Measurements from ENCODE around the gene POU3F1.
"Not testable (repeated sequence)": the region's sequence is repeated elsewhere in the genome, so short reads cannot be mapped to it uniquely, and the experiment has no call there.

Gene POU3F1

GRCh38 chr1:38034871-38035270 is 11.7 kb downstream of the POU3F1 start:
- no peak for DNase-seq (ENCODE audit: insufficient read length, low spot score)
- TF ChIP-seq POLR2A (IDR thresholded peaks at IDR 0.05; ENCODE audit: low read depth, low read length), result no peak
- no peak for FAIRE-seq

- not testable (repeated sequence) for DNase-seq (ENCODE audit: insufficient read length, low spot score); FAIRE-seq
These were observed 13.6 kb downstream of the POU3F1 start for GRCh38 chr1:38032992-38033391.

GRCh38 chr1:38031513-38031866 is 15.1 kb downstream of the POU3F1 start:
- TF ChIP-seq POLR2A (IDR thresholded peaks at IDR 0.05; ENCODE audit: low read depth, low read length), result no peak
- FAIRE-seq (no peak), DNase-seq (ENCODE audit: insufficient read length, low spot score) (no peak)

- no peak for FAIRE-seq
- no peak for TF ChIP-seq POLR2A (IDR thresholded peaks at IDR 0.05; ENCODE audit: low read depth, low read length)
These were observed 15.7 kb downstream of the POU3F1 start for GRCh38 chr1:38030596-38031512.

DNA sequence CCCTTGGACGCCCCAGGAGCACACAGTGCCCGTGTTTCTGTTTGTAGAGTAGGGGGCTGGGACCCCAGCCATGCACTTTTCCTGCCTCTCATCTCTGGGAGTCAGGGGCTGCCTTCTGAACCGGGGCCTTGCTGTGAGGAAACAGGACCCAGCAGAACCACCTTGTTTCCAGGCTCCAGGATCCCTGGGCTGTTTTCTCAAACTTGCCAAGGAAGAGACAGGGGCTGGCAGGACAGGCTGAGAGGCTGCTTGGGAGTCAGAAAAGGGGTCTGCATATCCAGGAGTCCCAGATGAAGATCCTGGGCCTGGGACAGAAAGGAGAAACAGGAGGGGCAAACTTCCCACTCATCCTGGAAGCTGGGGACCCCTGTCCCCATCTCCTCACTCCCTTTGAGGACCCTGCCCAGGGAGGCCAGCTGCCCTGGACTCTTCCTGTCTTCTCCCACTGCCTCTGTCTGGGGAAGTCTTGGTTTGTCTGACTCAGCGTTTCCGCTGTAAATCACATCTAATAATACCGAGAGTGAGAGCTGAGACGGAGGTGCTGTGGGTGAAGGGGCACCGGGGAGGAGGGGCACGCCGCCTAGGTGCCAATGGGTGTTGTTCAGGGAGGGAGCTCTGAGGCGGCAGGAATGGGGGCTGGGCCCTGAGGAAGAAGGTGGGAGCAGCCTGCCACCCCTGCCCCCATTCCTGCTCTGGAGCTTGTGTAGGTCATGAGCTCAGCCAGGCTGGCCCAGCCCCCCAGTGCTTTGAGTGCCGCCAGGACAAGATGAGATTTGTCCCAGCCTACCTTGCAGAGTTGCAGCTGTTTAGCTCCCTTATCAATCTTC is 16.7 kb downstream of the POU3F1 start:
- DNase-seq (ENCODE audit: insufficient read length, low spot score), result peak; percentile 87

More at GRCh38 chr1:38030596-38031512, 15.7 kb downstream of the POU3F1 start:
- no peak for DNase-seq (ENCODE audit: insufficient read length, low spot score)

GRCh38 chr1:38029081-38029681 is 17.4 kb downstream of the POU3F1 start:
- no peak for TF ChIP-seq POLR2A (IDR thresholded peaks at IDR 0.05; ENCODE audit: low read depth, low read length)
- FAIRE-seq, result no peak
- DNase-seq (ENCODE audit: insufficient read length, low spot score), result peak; percentile 52

More for the DNA sequence above, 16.7 kb downstream of the POU3F1 start:
- no peak for FAIRE-seq
- peak; percentile 34; the same call in 1 of the 2 replicates for TF ChIP-seq POLR2A (IDR thresholded peaks at IDR 0.05; ENCODE audit: low read depth, low read length)

DNA sequence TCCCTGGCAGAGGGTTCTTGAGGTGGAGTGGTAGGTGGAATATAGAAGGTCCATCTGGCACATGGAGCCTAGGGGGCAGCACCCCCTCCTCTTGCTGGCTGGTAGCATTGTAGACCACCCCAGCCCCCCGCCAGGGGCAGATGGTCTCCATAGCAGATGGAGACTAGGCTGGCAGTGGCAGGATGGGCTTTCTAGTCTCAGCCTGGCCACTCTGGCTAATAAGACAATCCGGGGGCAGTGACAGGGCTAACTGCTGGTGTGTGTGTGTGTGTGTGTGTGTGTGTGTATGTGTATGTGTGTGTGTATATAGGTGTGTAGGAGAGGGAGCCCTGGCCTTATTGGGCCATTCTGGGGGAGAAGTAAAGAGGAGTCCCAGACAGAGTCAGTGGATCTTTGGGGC is 17.9 kb downstream of the POU3F1 start:
- TF ChIP-seq POLR2A (IDR thresholded peaks at IDR 0.05; ENCODE audit: low read depth, low read length), result no peak
- DNase-seq (ENCODE audit: insufficient read length, low spot score) (no peak), FAIRE-seq (no peak)

DNA sequence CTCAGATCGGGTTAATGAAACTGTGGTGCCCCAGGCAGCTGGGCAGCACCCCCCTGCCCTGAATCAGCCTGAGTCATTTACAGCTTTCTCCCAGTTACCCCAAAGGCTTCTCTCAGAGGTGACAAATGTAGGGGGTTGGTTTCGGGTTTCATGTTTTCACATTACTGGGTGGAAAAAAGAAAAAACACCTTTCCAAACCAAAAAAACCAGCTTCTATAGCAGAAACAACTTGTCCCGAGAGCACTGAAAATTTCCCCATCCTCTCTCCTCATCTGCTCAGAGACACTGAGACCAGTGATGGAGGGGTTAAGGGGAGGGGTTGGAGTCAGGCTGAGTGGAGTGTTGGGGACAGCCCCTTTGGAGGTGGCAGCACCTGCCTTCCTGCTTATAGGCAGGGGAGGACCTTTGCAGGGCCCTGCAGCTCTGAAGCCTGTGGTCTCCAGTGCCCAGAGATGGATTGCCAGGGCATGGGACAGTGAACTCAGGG is 18.4 kb downstream of the POU3F1 start:
- FAIRE-seq, result no peak
- no peak for DNase-seq (ENCODE audit: insufficient read length, low spot score)

GRCh38 chr1:38027201-38028104 is 19.1 kb downstream of the POU3F1 start:
- no peak for TF ChIP-seq POLR2A (IDR thresholded peaks at IDR 0.05; ENCODE audit: low read depth, low read length)
- no peak for FAIRE-seq
- DNase-seq (ENCODE audit: insufficient read length, low spot score), result no peak

More for the DNA sequence above, 18.4 kb downstream of the POU3F1 start:
- no peak for TF ChIP-seq POLR2A (IDR thresholded peaks at IDR 0.05; ENCODE audit: low read depth, low read length)

DNA sequence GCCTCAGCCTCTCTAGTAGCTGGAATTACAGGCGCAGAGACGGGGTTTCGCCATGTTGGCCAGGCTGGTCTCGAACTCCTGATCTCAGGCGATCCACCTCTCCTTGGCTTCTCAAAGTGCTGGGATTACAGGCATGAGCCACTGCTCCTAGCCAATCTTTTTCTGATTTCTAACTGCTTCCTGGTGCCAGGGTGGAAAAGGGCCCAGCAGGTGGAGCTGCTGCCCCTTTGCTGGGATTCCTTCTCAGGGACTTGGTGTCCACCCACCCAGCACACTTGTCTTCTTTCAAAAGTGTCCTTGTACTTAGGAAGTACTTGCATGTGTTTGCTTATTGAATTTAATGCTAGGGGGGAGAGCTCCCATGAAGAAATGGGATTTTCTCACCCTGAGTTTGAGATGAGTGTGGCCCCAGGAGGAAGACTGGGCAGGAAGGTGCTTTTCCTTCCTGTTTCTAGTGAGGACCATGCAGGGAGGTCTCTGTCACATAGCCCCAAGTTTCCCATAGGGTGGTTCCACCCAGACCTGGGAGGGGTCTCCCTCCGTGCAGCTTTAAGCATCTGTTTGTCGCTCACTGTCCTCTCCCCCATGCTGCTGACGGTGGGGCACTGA is 19.9 kb downstream of the POU3F1 start:
- no peak for FAIRE-seq
- no peak for TF ChIP-seq POLR2A (IDR thresholded peaks at IDR 0.05; ENCODE audit: low read depth, low read length)
- peak; percentile 57 for DNase-seq (ENCODE audit: insufficient read length, low spot score)

DNA sequence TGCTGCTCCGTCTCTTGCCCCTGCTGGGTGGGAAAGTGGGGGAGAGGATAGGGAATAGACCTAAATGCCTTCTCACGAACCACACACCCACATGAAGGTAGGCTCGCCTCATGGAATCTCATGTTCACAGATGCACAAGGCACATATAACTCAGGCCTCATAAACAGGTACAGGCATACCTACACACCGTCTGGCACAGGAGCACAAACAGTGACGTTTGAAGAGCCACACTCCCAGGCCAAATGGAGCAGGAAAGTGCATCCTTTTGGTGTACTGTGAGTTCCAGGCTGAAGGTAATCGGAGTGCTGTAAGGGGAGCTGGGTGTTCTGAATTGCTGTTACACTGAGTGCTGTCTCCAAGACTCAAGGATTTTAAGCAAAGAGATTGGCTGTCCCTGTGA is 20.9 kb downstream of the POU3F1 start:
- TF ChIP-seq POLR2A (IDR thresholded peaks at IDR 0.05; ENCODE audit: low read depth, low read length), result no peak
- DNase-seq (ENCODE audit: insufficient read length, low spot score) (no peak), FAIRE-seq (no peak)

DNA sequence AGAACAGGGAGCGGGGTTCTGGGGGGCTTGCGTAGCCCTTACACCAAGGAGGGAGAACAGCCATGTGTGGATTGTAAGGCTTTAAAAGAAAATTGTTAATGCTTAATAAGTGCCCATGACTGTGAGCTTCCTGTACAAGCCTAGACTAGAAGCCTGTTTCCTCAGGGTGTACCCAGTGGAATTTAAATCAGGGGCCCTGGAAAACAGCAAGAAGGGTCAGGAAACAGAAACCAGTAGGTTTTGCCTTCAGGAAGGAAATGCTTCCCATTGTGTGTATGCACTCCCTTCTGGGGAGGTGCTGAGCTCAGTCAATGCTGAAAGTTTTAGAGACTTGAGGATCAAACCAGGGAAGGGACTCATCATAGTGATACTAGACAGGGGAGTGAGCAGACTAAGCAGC is 21.4 kb downstream of the POU3F1 start:
- TF ChIP-seq POLR2A (IDR thresholded peaks at IDR 0.05; ENCODE audit: low read depth, low read length), result no peak
- no peak for FAIRE-seq
- no peak for DNase-seq (ENCODE audit: insufficient read length, low spot score)

DNA sequence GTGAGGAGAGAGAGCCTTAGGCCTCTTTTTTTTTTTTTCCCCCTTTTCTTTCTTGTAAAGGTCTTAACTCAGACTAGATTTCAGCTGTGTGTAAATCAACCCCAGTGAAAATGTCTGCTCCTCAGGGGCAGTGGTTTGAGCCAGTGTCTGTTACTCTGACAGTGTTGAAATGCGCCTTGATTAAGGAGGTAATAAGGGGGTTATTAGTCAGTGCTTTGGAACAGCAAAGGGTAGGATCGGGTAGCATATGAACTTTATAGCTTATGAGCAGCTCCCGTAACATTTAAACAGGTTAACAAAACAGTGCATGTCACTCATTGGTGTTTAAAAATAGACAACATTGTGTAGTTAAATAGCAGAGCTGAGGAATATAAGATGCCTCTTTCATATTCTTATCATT is 23.8 kb downstream of the POU3F1 start:
- no peak for FAIRE-seq
- no peak for DNase-seq (ENCODE audit: insufficient read length, low spot score)
- no peak for TF ChIP-seq POLR2A (IDR thresholded peaks at IDR 0.05; ENCODE audit: low read depth, low read length)
